Immature natural killer cell (primary cell): Measurements from ENCODE around the gene PDGFB. TPM values are rescaled to one million over a fixed set of nuclear protein-coding genes. Genes with fewer than 3 reads are reported as not detected.

ENCODE experiments used
- DNase-seq, 3 donors: peaks; one replicate each; pipeline ENCODE4 v3.0.0; 2022; ENCODE audit warnings: mixed read lengths in 1 of 3
- H3K27ac Mint-ChIP-seq, 6 donors: one replicate each; pipeline ENCODE4 v1.8.0; 2020; ENCODE audit warnings: mixed read lengths in 6 of 6, mild to moderate bottlenecking in 5 of 6, inconsistent platforms in 4 of 6, moderate library complexity in 3 of 6
- H3K27me3 Mint-ChIP-seq, 3 donors: one replicate each; pipeline ENCODE4 v1.8.0; 2020 to 2021; ENCODE audit warnings: low read depth in 3 of 3, mild to moderate bottlenecking in 3 of 3, mixed read lengths in 3 of 3, moderate library complexity in 3 of 3, inconsistent platforms in 1 of 3
- H3K36me3 Mint-ChIP-seq, 3 donors: one replicate each; pipeline ENCODE4 v1.8.0; 2020; ENCODE audit warnings: mixed read lengths in 3 of 3, inconsistent platforms in 2 of 3, mild to moderate bottlenecking in 2 of 3
- H3K4me1 Mint-ChIP-seq, 2 donors: one replicate each; pipeline ENCODE4 v1.8.0; 2020; ENCODE audit warnings: inconsistent platforms in 2 of 2, mild to moderate bottlenecking in 2 of 2, mixed read lengths in 2 of 2, moderate library complexity in 1 of 2
- H3K4me3 Mint-ChIP-seq, 5 donors: one replicate each; pipeline ENCODE4 v1.8.0; 2020; ENCODE audit warnings: mild to moderate bottlenecking in 5 of 5, mixed read lengths in 5 of 5, inconsistent platforms in 3 of 5, moderate library complexity in 3 of 5
- H3K9me3 Mint-ChIP-seq, 6 donors: one replicate each; pipeline ENCODE4 v1.8.0; 2020; ENCODE audit warnings: mild to moderate bottlenecking in 6 of 6, mixed read lengths in 6 of 6, inconsistent platforms in 4 of 6, moderate library complexity in 3 of 6
- polyA plus RNA-seq, 3 donors: library from polyadenylated mRNA; unstranded; fragments of 300-500 nt; fragmentation: Illumina TruSeq; gene quantifications; one replicate each; pipeline ENCODE4 v1.2.3, GENCODE V29; 2021

PDGFB gene
- polyA plus RNA-seq, 3 donors from 2014 or later = 0.58 to 0.61 TPM; not detected in 1

- peaks cover 8 to 16% of the 10 kb centered on the region in 2 donors for H3K4me1 Mint-ChIP-seq
- H3K9me3 Mint-ChIP-seq = peaks cover 0 to 1% (median 0%) of the 10 kb centered on the region in 6 donors
- H3K4me3 Mint-ChIP-seq = peak overlapping the region in 3 of 5 donors; percentile 33 to 57 (median 45)
- peaks cover 11 to 23% (median 12%) of the 10 kb centered on the region in 3 donors for H3K27me3 Mint-ChIP-seq
- peak; percentile 39 to 47 (median 39) for DNase-seq
- peak overlapping the region in 3 of 6 donors; percentile 28 to 82 (median 56) for H3K27ac Mint-ChIP-seq
- H3K36me3 Mint-ChIP-seq = no peaks in the 10 kb centered on the region
Measured at GRCh38 chr22:39254789-39255298, 10.1 kb upstream of the PDGFB start.

- H3K27ac Mint-ChIP-seq = no peak overlapping the region
- H3K9me3 Mint-ChIP-seq = peaks cover 0 to 1% (median 0%) of the 10 kb centered on the region in 6 donors
- H3K4me3 Mint-ChIP-seq = no peak overlapping the region
- H3K27me3 Mint-ChIP-seq = peaks cover 14 to 26% (median 18%) of the 10 kb centered on the region in 3 donors
- no peak for DNase-seq
- H3K36me3 Mint-ChIP-seq = no peaks in the 10 kb centered on the region
- peaks cover 8 to 16% of the 10 kb centered on the region in 2 donors for H3K4me1 Mint-ChIP-seq
Measured at GRCh38 chr22:39254122-39254521, 9.3 kb upstream of the PDGFB start.

- Mint-ChIP-seq H3K9me3 (peaks cover 0 to 1% (median 0%) of the 10 kb centered on the region in 6 donors), H3K36me3 (no peaks in the 10 kb centered on the region), H3K4me3 (no peak overlapping the region), H3K4me1 (peaks cover 8 to 16% of the 10 kb centered on the region in 2 donors), H3K27me3 (peaks cover 14 to 26% (median 21%) of the 10 kb centered on the region in 3 donors), H3K27ac (no peak overlapping the region)
- no peak for DNase-seq
Measured at GRCh38 chr22:39253435-39254070, 8.8 kb upstream of the PDGFB start.

- Mint-ChIP-seq H3K27me3 (peaks cover 17 to 29% (median 23%) of the 10 kb centered on the region in 3 donors), H3K4me3 (peak overlapping the region in 2 of 5 donors; percentile 9 to 36), H3K4me1 (peaks cover 10 to 16% of the 10 kb centered on the region in 2 donors)
Measured at GRCh38 chr22:39252461-39253434, 8.0 kb upstream of the PDGFB start.

GRCh38 chr22:39251762-39252460, 7.1 kb upstream of the PDGFB start:
- Mint-ChIP-seq H3K36me3 (no peaks in the 10 kb centered on the region), H3K9me3 (peaks cover 0 to 1% (median 0%) of the 10 kb centered on the region in 6 donors), H3K27me3 (peaks cover 22 to 29% (median 23%) of the 10 kb centered on the region in 3 donors), H3K27ac (no peak overlapping the region), H3K4me3 (no peak overlapping the region), H3K4me1 (peaks cover 10 to 16% of the 10 kb centered on the region in 2 donors)
- no peak for DNase-seq

More at GRCh38 chr22:39252461-39253434, 8.0 kb upstream of the PDGFB start:
- DNase-seq = no peak
- no peaks in the 10 kb centered on the region for H3K36me3 Mint-ChIP-seq
- H3K9me3 Mint-ChIP-seq = peaks cover 0 to 1% (median 0%) of the 10 kb centered on the region in 6 donors
- peak overlapping the region in 1 of 6 donors; percentile 56 for H3K27ac Mint-ChIP-seq

- H3K4me3 Mint-ChIP-seq = no peak overlapping the region
- peaks cover 0 to 1% (median 0%) of the 10 kb centered on the region in 6 donors for H3K9me3 Mint-ChIP-seq
- no peak overlapping the region for H3K27ac Mint-ChIP-seq
- H3K27me3 Mint-ChIP-seq = peaks cover 25 to 35% (median 26%) of the 10 kb centered on the region in 3 donors
- DNase-seq = no peak
- peaks cover 11 to 18% of the 10 kb centered on the region in 2 donors for H3K4me1 Mint-ChIP-seq
- H3K36me3 Mint-ChIP-seq = no peaks in the 10 kb centered on the region
Measured at GRCh38 chr22:39250838-39251237, 6.1 kb upstream of the PDGFB start.

GRCh38 chr22:39250131-39250530, 5.3 kb upstream of the PDGFB start:
- DNase-seq = no peak
- Mint-ChIP-seq H3K36me3 (no peaks in the 10 kb centered on the region), H3K9me3 (peaks cover 0 to 1% (median 0%) of the 10 kb centered on the region in 6 donors), H3K4me1 (peaks cover 16 to 20% of the 10 kb centered on the region in 2 donors), H3K27ac (no peak overlapping the region), H3K27me3 (peaks cover 29 to 36% (median 32%) of the 10 kb centered on the region in 3 donors), H3K4me3 (no peak overlapping the region)

GRCh38 chr22:39249086-39249704, 4.4 kb upstream of the PDGFB start:
- Mint-ChIP-seq H3K27me3 (peaks cover 29 to 32% (median 29%) of the 10 kb centered on the region in 3 donors), H3K9me3 (peaks cover 0 to 1% (median 0%) of the 10 kb centered on the region in 6 donors), H3K4me3 (no peak overlapping the region), H3K4me1 (peaks cover 14 to 23% of the 10 kb centered on the region in 2 donors), H3K27ac (no peak overlapping the region), H3K36me3 (no peaks in the 10 kb centered on the region)
- no peak for DNase-seq

- Mint-ChIP-seq H3K27ac (no peak overlapping the region), H3K9me3 (peaks cover 0 to 1% (median 0%) of the 10 kb centered on the region in 6 donors), H3K4me1 (peaks cover 18 to 26% of the 10 kb centered on the region in 2 donors), H3K4me3 (no peak overlapping the region), H3K36me3 (no peaks in the 10 kb centered on the region), H3K27me3 (peaks cover 27 to 32% (median 29%) of the 10 kb centered on the region in 3 donors)
- no peak for DNase-seq
Measured at GRCh38 chr22:39248254-39248653, 3.5 kb upstream of the PDGFB start.

- Mint-ChIP-seq H3K36me3 (no peaks in the 10 kb centered on the region), H3K27ac (no peak overlapping the region), H3K9me3 (no peaks in the 10 kb centered on the region), H3K4me3 (no peak overlapping the region), H3K4me1 (peaks cover 20% of the 10 kb centered on the region in 2 donors), H3K27me3 (peaks cover 24 to 31% (median 30%) of the 10 kb centered on the region in 3 donors)
- DNase-seq = no peak
Measured at GRCh38 chr22:39247361-39247760, 2.6 kb upstream of the PDGFB start.

GRCh38 chr22:39246690-39247332, 2.0 kb upstream of the PDGFB start:
- peaks cover 23 to 27% (median 25%) of the 10 kb centered on the region in 3 donors for H3K27me3 Mint-ChIP-seq
- H3K27ac Mint-ChIP-seq = no peak overlapping the region
- H3K4me3 Mint-ChIP-seq = no peak overlapping the region
- no peaks in the 10 kb centered on the region for H3K9me3 Mint-ChIP-seq
- no peaks in the 10 kb centered on the region for H3K36me3 Mint-ChIP-seq
- peaks cover 21% of the 10 kb centered on the region in 2 donors for H3K4me1 Mint-ChIP-seq
- no peak for DNase-seq

- Mint-ChIP-seq H3K27ac (no peak overlapping the region), H3K36me3 (no peaks in the 10 kb centered on the region), H3K4me1 (peaks cover 26 to 27% of the 10 kb centered on the region in 2 donors), H3K4me3 (peak overlapping the region in 2 of 5 donors; percentile 60 to 71), H3K9me3 (no peaks in the 10 kb centered on the region), H3K27me3 (peaks cover 24 to 30% (median 28%) of the 10 kb centered on the region in 3 donors)
- DNase-seq = no peak
Measured at GRCh38 chr22:39246217-39246616, 1.4 kb upstream of the PDGFB start.
